ENCODE measurements around the gene GRB2.
"Not testable (repeated sequence)": the region's sequence is repeated elsewhere in the genome, so short reads cannot be mapped to it uniquely, and the experiment has no call there.

The GRB2 gene

GRCh38 chr17:75384751-75385150 is 20.7 kb downstream of the GRB2 start:
- no peak for DNase-seq

- DNase-seq: no peak
These were observed 21.7 kb downstream of the GRB2 start for GRCh38 chr17:75383842-75384195.

GRCh38 chr17:75380750-75381149 is 24.7 kb downstream of the GRB2 start:
- DNase-seq: no peak

- DNase-seq: no peak
These were observed 25.2 kb downstream of the GRB2 start for GRCh38 chr17:75380315-75380714.

- not testable (repeated sequence) for DNase-seq
These were observed 26.1 kb downstream of the GRB2 start for GRCh38 chr17:75379426-75379825.

- no peak for DNase-seq
These were observed 32.2 kb downstream of the GRB2 start for GRCh38 chr17:75373280-75373679.

- DNase-seq: peak; percentile 18
These were observed 33.5 kb downstream of the GRB2 start for GRCh38 chr17:75371981-75372380.

GRCh38 chr17:75371339-75371738 is 34.1 kb downstream of the GRB2 start:
- DNase-seq: no peak

- DNase-seq: no peak
These were observed 35.1 kb downstream of the GRB2 start for GRCh38 chr17:75370286-75370915.

GRCh38 chr17:75367838-75368789 is 37.4 kb downstream of the GRB2 start:
- DNase-seq: not testable (repeated sequence)

GRCh38 chr17:75367312-75367711 is 38.2 kb downstream of the GRB2 start:
- no peak for DNase-seq

GRCh38 chr17:75366432-75366831 is 39.0 kb downstream of the GRB2 start:
- no peak for DNase-seq

- DNase-seq: no peak
These were observed 39.6 kb downstream of the GRB2 start for GRCh38 chr17:75365931-75366275.

- no peak for DNase-seq
These were observed 40.2 kb downstream of the GRB2 start for GRCh38 chr17:75365009-75365930.

- DNase-seq: no peak
These were observed 41.4 kb downstream of the GRB2 start for GRCh38 chr17:75364078-75364477.

GRCh38 chr17:75361996-75362395 is 43.5 kb downstream of the GRB2 start:
- no peak for DNase-seq

GRCh38 chr17:75361344-75361743 is 44.1 kb downstream of the GRB2 start:
- no peak for DNase-seq

GRCh38 chr17:75356260-75356937 is 49.1 kb downstream of the GRB2 start:
- no peak for DNase-seq

- no peak for DNase-seq
These were observed 52.3 kb downstream of the GRB2 start for GRCh38 chr17:75353176-75353575.

- no peak for DNase-seq
These were observed 53.4 kb downstream of the GRB2 start for GRCh38 chr17:75352079-75352569.

GRCh38 chr17:75350706-75351105 is 54.8 kb downstream of the GRB2 start:
- DNase-seq: no peak

GRCh38 chr17:75350029-75350428 is 55.4 kb downstream of the GRB2 start:
- DNase-seq: no peak

GRCh38 chr17:75349589-75349988 is 55.9 kb downstream of the GRB2 start:
- no peak for DNase-seq

Data from stimulated activated naive CD4-positive, alpha-beta T cell treated with Interleukin-2 at 50 U/mL for 16 hours (primary cell).